NCI-H1436 (cell line): ENCODE data around the gene SART1.
"Not testable (repeated sequence)": the region's sequence is repeated elsewhere in the genome, so short reads cannot be mapped to it uniquely, and the experiment has no call there.

Experiments
- DNase-seq: peaks from one replicate; lab custom pipeline; 2025; lab: John Stamatoyannopoulos, UW

The SART1 gene

GRCh38 chr11:65931773-65932557, 29.6 kb upstream of the SART1 start:
- no peak for DNase-seq

GRCh38 chr11:65932558-65932919, 29.0 kb upstream of the SART1 start:
- no peak for DNase-seq

GRCh38 chr11:65934014-65934413, 27.5 kb upstream of the SART1 start:
- no peak for DNase-seq

GRCh38 chr11:65937766-65938165, 23.8 kb upstream of the SART1 start:
- DNase-seq = no peak

GRCh38 chr11:65941720-65942310, 19.7 kb upstream of the SART1 start:
- DNase-seq = no peak

GRCh38 chr11:65942531-65942930, 19.0 kb upstream of the SART1 start:
- no peak for DNase-seq

- no peak for DNase-seq
These were observed 17.3 kb upstream of the SART1 start for GRCh38 chr11:65944191-65944590.

GRCh38 chr11:65944767-65945166, 16.8 kb upstream of the SART1 start:
- DNase-seq = no peak

GRCh38 chr11:65945430-65945911, 16.1 kb upstream of the SART1 start, which contains the start of gene TSGA10IP:
TSGA10IP (plus strand) TSS chr11:65945480; CDS start chr11:65945676, 196 bp downstream.
- no peak for DNase-seq

GRCh38 chr11:65945941-65946558, 15.5 kb upstream of the SART1 start:
- DNase-seq = no peak

GRCh38 chr11:65946655-65947054, 14.9 kb upstream of the SART1 start:
- no peak for DNase-seq

- no peak for DNase-seq
These were observed 14.4 kb upstream of the SART1 start for GRCh38 chr11:65947133-65947532.

- DNase-seq = no peak
These were observed 13.9 kb upstream of the SART1 start for GRCh38 chr11:65947603-65948125.

- DNase-seq = not testable (repeated sequence)
These were observed 10.8 kb upstream of the SART1 start for GRCh38 chr11:65950711-65951110.

GRCh38 chr11:65951641-65952040, 9.9 kb upstream of the SART1 start:
- DNase-seq = not testable (repeated sequence)

GRCh38 chr11:65952052-65952521, 9.4 kb upstream of the SART1 start:
- no peak for DNase-seq

- no peak for DNase-seq
These were observed 8.1 kb upstream of the SART1 start for GRCh38 chr11:65953471-65953870.

GRCh38 chr11:65954771-65955170, 6.8 kb upstream of the SART1 start:
- no peak for DNase-seq

GRCh38 chr11:65958291-65958690, 3.2 kb upstream of the SART1 start:
- no peak for DNase-seq

- DNase-seq = no peak
These were observed 2.6 kb upstream of the SART1 start for GRCh38 chr11:65958774-65959420.

GRCh38 chr11:65960824-65961266, 689 bp upstream of the SART1 start:
- no peak for DNase-seq

GRCh38 chr11:65962141-65962564, 619 bp downstream of the SART1 start:
- no peak for DNase-seq
